HL-60 (cell line): Measurements from ENCODE around the gene MRI1.

Experiments used
- CTCF ChIP-seq: IDR thresholded peaks from one replicate; pipeline ENCODE4 v1.5.1; 2011; ENCODE audit warnings: low read length, control low read depth, inconsistent platforms; ENCODE audit not compliant: insufficient read depth
- POLR2AphosphoS5 ChIP-seq: IDR thresholded peaks from 2 replicates; pipeline ENCODE4 v1.6.1; 2012; ENCODE audit warnings: low read depth

GRCh38 chr19:13763265-13763664 lies 1.1 kb upstream of the MRI1 start:
- TF ChIP-seq CTCF, result no peak
- no peak for TF ChIP-seq POLR2AphosphoS5
